CD14-positive monocyte (primary cell): ENCODE data around the gene UBXN7. TPM values are rescaled to one million over a fixed set of nuclear protein-coding genes. Genes with fewer than 3 reads are reported as not detected.
"Not testable (repeated sequence)": the region's sequence is repeated elsewhere in the genome, so short reads cannot be mapped to it uniquely, and the experiment has no call there.

ENCODE experiments used
- DNase-seq, 3 donors: peaks; one replicate each; pipeline ENCODE4 v3.0.0-alpha.2; 2011 to 2022
- H2AFZ ChIP-seq: 2 replicates; pipeline ENCODE4 v1.6.0; 2012; ENCODE audit warnings: mild to moderate bottlenecking, low read depth, low read length, inconsistent platforms; ENCODE audit not compliant: insufficient read depth, poor library complexity, severe bottlenecking
- H3K27ac ChIP-seq, 2 donors: 1 replicate in 1 of 2; 2 replicates in 1 of 2; pipeline ENCODE4 v1.5.1; 2012 to 2013; ENCODE audit warnings: low read length in 2 of 2, control low read depth in 1 of 2, inconsistent platforms in 1 of 2, low read depth in 1 of 2, mild to moderate bottlenecking in 1 of 2
- H3K27me3 ChIP-seq, 2 donors: one replicate each; pipeline versions ENCODE4 v1.6.0 to v1.6.1; 2011 to 2013; ENCODE audit warnings: low read length in 2 of 2; ENCODE audit not compliant: control insufficient read depth in 2 of 2, insufficient read depth in 2 of 2
- H3K36me3 ChIP-seq, 2 donors: replicated peaks in 1 of 2; 1 replicate in 1 of 2; 2 replicates in 1 of 2; pipeline versions ENCODE4 v1.5.1 to v1.6.1; 2012 to 2013; ENCODE audit warnings: low read length in 2 of 2, control low read depth in 1 of 2, inconsistent platforms in 1 of 2, mild to moderate bottlenecking in 1 of 2; ENCODE audit not compliant: insufficient read depth in 2 of 2, control insufficient read depth in 1 of 2
- H3K4me1 ChIP-seq, 2 donors: 1 replicate in 1 of 2; 2 replicates in 1 of 2; pipeline versions ENCODE4 v1.5.1 to v1.6.1; 2012 to 2013; ENCODE audit warnings: low read length in 2 of 2, control low read depth in 1 of 2, inconsistent platforms in 1 of 2, mild to moderate bottlenecking in 1 of 2, moderate library complexity in 1 of 2; ENCODE audit not compliant: insufficient read depth in 2 of 2, control insufficient read depth in 1 of 2
- H3K4me2 ChIP-seq: replicated peaks from 2 replicates; pipeline ENCODE3; 2012; ENCODE audit warnings: low read length, moderate library complexity, mild to moderate bottlenecking; ENCODE audit not compliant: poor library complexity, severe bottlenecking; ENCODE audit errors: extremely low read depth
- H3K4me3 ChIP-seq, 3 experiments: fragments of 200-600 bp in 1 of 3; sonication (generic) in 1 of 3; replicated peaks in 1 of 3; 1 replicate in 2 of 3; 2 replicates in 1 of 3; pipeline ENCODE4 v1.5.1; 2011 to 2013; ENCODE audit warnings: low read length in 3 of 3, mild to moderate bottlenecking in 3 of 3, control low read depth in 2 of 3, low read depth in 2 of 3, inconsistent platforms in 1 of 3, moderate library complexity in 1 of 3
- H3K79me2 ChIP-seq: 2 replicates; pipeline ENCODE4 v1.6.0; 2012; ENCODE audit warnings: mild to moderate bottlenecking, control low read depth, inconsistent platforms, low read length, moderate library complexity; ENCODE audit not compliant: insufficient read depth
- H3K9ac ChIP-seq: 2 replicates; pipeline ENCODE4 v1.6.0; 2017; ENCODE audit warnings: low read length, mild to moderate bottlenecking; ENCODE audit not compliant: insufficient read depth, poor library complexity, severe bottlenecking
- H3K9me3 ChIP-seq, 2 donors: replicated peaks in 1 of 2; 1 replicate in 1 of 2; 2 replicates in 1 of 2; pipeline versions ENCODE4 v1.5.1 to v1.6.1; 2012 to 2013; ENCODE audit warnings: low read length in 2 of 2, control low read depth in 1 of 2; ENCODE audit not compliant: control insufficient read depth in 1 of 2, insufficient read depth in 1 of 2
- H4K20me1 ChIP-seq: 2 replicates; pipeline ENCODE4 v1.6.0; 2012; ENCODE audit warnings: mild to moderate bottlenecking, low read length, control low read depth, moderate library complexity; ENCODE audit not compliant: insufficient read depth
- H3K27ac Mint-ChIP-seq, 7 donors: one replicate each; pipeline ENCODE4 v1.8.0; 2020; ENCODE audit warnings: mild to moderate bottlenecking in 7 of 7, mixed read lengths in 7 of 7, moderate library complexity in 6 of 7, inconsistent platforms in 2 of 7
- H3K27me3 Mint-ChIP-seq, 3 donors: one replicate each; pipeline ENCODE4 v1.8.0; 2021 to 2022; ENCODE audit warnings: low read depth in 3 of 3, mild to moderate bottlenecking in 3 of 3, mixed read lengths in 3 of 3, moderate library complexity in 3 of 3, inconsistent platforms in 1 of 3
- H3K36me3 Mint-ChIP-seq, 2 donors: one replicate each; pipeline ENCODE4 v1.8.0; 2020; ENCODE audit warnings: mixed read lengths in 2 of 2, inconsistent platforms in 1 of 2, mild to moderate bottlenecking in 1 of 2
- H3K4me1 Mint-ChIP-seq: one replicate; pipeline ENCODE4 v1.8.0; 2020; ENCODE audit warnings: mild to moderate bottlenecking, mixed read lengths
- H3K4me3 Mint-ChIP-seq, 2 donors: one replicate each; pipeline ENCODE4 v1.8.0; 2020; ENCODE audit warnings: mild to moderate bottlenecking in 2 of 2, mixed read lengths in 2 of 2, moderate library complexity in 1 of 2
- H3K9me3 Mint-ChIP-seq, 7 donors: one replicate each; pipeline ENCODE4 v1.8.0; 2020 to 2022; ENCODE audit warnings: mixed read lengths in 7 of 7, mild to moderate bottlenecking in 6 of 7, moderate library complexity in 6 of 7, inconsistent platforms in 2 of 7
- CTCF ChIP-seq: fragments of 200-600 bp; IDR thresholded peaks from one replicate; pipeline ENCODE4 v1.8.0; 2022; ENCODE audit warnings: antibody characterized with exemption, mild to moderate bottlenecking
- WGBS: methylation state at CpG from one replicate; pipeline ENCODE4 v1.1.5; 2013; ENCODE audit warnings: missing lambda C conversion rate; ENCODE audit not compliant: insufficient coverage; 5-methylcytosine and 5-hydroxymethylcytosine counted together
- intact Hi-C, 2 donors: fragments of 100-400 bp; cut with micrococcal nuclease; formaldehyde crosslinking; loops; one replicate each; pipeline versions ENCODE4 v1.15.0 to v1.15.1; 2023
- polyA plus RNA-seq, 3 donors: library from polyadenylated mRNA; depleted of rRNA in 1 of 3; unstranded in 2 of 3; stranded (reverse) in 1 of 3; fragments of 300-500 nt in 2 of 3; fragments of >200 nt in 1 of 3; fragmentation: Illumina TruSeq in 2 of 3; gene quantifications; 1 replicate in 2 of 3; 2 replicates in 1 of 3; pipeline ENCODE4 v1.2.3, GENCODE V29; 2012 to 2021

Gene UBXN7
- polyA plus RNA-seq, 3 donors, result 10.5 to 15.8 (median 13.6) TPM

DNA sequence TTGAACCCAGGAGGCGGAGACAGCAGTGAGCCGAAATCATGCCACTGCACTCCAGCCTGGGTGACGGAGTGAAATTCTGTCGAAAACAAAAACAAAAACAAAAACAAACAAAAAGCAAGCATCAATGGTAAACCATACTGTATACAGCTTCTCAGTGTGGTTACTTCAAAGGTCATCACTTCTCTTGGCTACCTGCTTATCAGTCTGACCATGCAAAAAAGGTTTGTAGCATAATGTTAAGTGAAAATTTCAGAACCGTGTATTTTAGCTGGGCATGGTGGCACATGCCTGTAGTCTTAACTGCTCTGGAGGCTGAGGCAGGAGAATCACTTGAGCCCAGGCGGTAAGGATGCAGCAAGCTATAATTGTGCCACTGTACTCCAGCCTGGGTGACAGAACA, 4.2 kb downstream of the UBXN7 start:
- no peak overlapping the region for H2AFZ ChIP-seq
- H3K4me3 Mint-ChIP-seq, result no peak overlapping the region
- peaks cover 79% of the 10 kb centered on the region for H4K20me1 ChIP-seq
- no peak overlapping the region for H3K4me3 ChIP-seq
- no peak for DNase-seq
- H3K79me2 ChIP-seq, result peaks cover 93% of the 10 kb centered on the region
- H3K9me3 ChIP-seq, result no peaks in the 10 kb centered on the region
- no peaks in the 10 kb centered on the region for H3K9me3 Mint-ChIP-seq
- H3K27ac ChIP-seq, result no peak overlapping the region
- peaks cover 17 to 35% of the 10 kb centered on the region in 2 donors for H3K36me3 Mint-ChIP-seq
- no peak overlapping the region for H3K4me2 ChIP-seq
- H3K27me3 ChIP-seq, result no peaks in the 10 kb centered on the region
- H3K27ac Mint-ChIP-seq, result peak overlapping the region in 3 of 7 donors; percentile 36 to 45 (median 40)
- H3K9ac ChIP-seq, result no peak overlapping the region
- H3K4me1 ChIP-seq, result peaks cover 12 to 16% of the 10 kb centered on the region in 2 donors
- H3K27me3 Mint-ChIP-seq, result no peaks in the 10 kb centered on the region
- H3K36me3 ChIP-seq, result peaks cover 5 to 25% of the 10 kb centered on the region in 2 donors
- 92% methylated on average over 5 of the region's 6 CpGs for WGBS
- intact Hi-C loops, result no loop called here
- H3K4me1 Mint-ChIP-seq, result peaks cover 18% of the 10 kb centered on the region
- TF ChIP-seq CTCF, result no peak

DNA sequence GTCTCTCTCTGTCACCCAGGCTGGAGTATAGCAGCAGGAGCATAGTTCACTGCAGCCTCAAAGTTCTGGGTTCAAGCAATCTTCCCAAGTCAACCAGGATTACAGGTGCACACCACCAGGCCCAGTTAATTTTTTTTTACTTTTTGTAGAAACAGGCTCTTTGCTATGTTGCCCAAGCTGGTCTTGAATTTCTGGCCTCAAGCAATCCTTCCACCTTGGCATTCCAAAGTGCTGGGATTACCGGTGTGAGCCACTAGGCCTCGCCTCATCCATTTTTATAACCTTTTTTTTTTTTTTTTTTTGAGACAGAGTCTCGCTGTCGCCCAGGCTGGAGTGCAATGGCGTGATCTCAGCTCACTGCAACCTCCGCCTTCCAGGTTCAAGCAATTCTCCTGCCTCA, 7.8 kb downstream of the UBXN7 start:
- peaks cover 96% of the 10 kb centered on the region for H4K20me1 ChIP-seq
- H3K27ac ChIP-seq, H3K9ac ChIP-seq, intact Hi-C loops, H3K27me3 ChIP-seq, H3K4me3 ChIP-seq, DNase-seq, H3K27me3 Mint-ChIP-seq, H2AFZ ChIP-seq, H3K4me2 ChIP-seq, H3K9me3 Mint-ChIP-seq, H3K9me3 ChIP-seq, H3K4me3 Mint-ChIP-seq: not testable (repeated sequence)
- peaks cover 14% of the 10 kb centered on the region for H3K4me1 Mint-ChIP-seq
- H3K27ac Mint-ChIP-seq, result peak overlapping the region in 1 of 7 donors; percentile 15
- H3K36me3 ChIP-seq, result peaks cover 5 to 25% of the 10 kb centered on the region in 2 donors
- peaks cover 4 to 12% of the 10 kb centered on the region in 2 donors for H3K4me1 ChIP-seq
- WGBS, result no CpG with 5 or more reads among the region's 6 CpGs
- peaks cover 100% of the 10 kb centered on the region for H3K79me2 ChIP-seq
- peaks cover 18 to 39% of the 10 kb centered on the region in 2 donors for H3K36me3 Mint-ChIP-seq
